Measurements from ENCODE around the gene GDF15. TPM values are rescaled to one million over a fixed set of nuclear protein-coding genes. Genes with fewer than 3 reads are reported as not detected.

Gene GDF15
- 50.7 and 51.2 TPM in 2 replicates for total RNA-seq

GRCh38 chr19:18385675-18386542 is at the start of gene GDF15:
Gene GDF15, plus strand, starts transcription at chr19:18386158. Its CDS starts 32 bp downstream, at chr19:18386190.

GRCh38 chr19:18340190-18340989 is 45.6 kb upstream of the GDF15 start, which contains the start of gene PGPEP1:
Gene PGPEP1, plus strand, starts transcription at chr19:18340598. Its CDS starts 84 bp downstream, at chr19:18340682.

GRCh38 chr19:18397242-18398202 is 11.6 kb downstream of the GDF15 start, which contains the start of gene LRRC25:
Gene LRRC25, minus strand, starts transcription at chr19:18397622. Its CDS starts 659 bp downstream, at chr19:18396963.

GRCh38 chr19:18419195-18419698 is 33.3 kb downstream of the GDF15 start, which contains the start of gene SSBP4:
Gene SSBP4, plus strand, starts transcription at chr19:18419398. Its CDS starts 251 bp downstream, at chr19:18419649.

GRCh38 chr19:18437491-18438330 is 51.8 kb downstream of the GDF15 start, which contains the start of gene ISYNA1:
Gene ISYNA1, minus strand, starts transcription at chr19:18438133. Its CDS starts 154 bp downstream, at chr19:18437979.

Other genes starting within 250 kb of the GDF15 start
- gene PIK3R2, start 233.0 kb upstream of the GDF15 start, total RNA-seq, result 2.1 and 2.5 TPM in 2 replicates
- gene IFI30, start 212.3 kb upstream of the GDF15 start, total RNA-seq, result 4.5 and 9.5 TPM in 2 replicates
- gene MPV17L2, start 192.9 kb upstream of the GDF15 start, total RNA-seq, result 4.7 and 6.3 TPM in 2 replicates
- gene RAB3A, start 182.1 kb upstream of the GDF15 start, total RNA-seq, result 0.34 and 0.76 TPM in 2 replicates
- 0.09 TPM in 1 of 2 replicates, not detected in the other for gene PDE4C, start 159.7 kb upstream of the GDF15 start, total RNA-seq
- 0.09 and 0.22 TPM in 2 replicates for gene IQCN, start 111.7 kb upstream of the GDF15 start, total RNA-seq
- gene JUND, start 104.5 kb upstream of the GDF15 start, total RNA-seq, result 58.0 and 102 TPM in 2 replicates
- 88.9 and 94.1 TPM in 2 replicates for gene LSM4, start 63.1 kb upstream of the GDF15 start, total RNA-seq
- 19.6 and 21.7 TPM in 2 replicates for gene PGPEP1, start 45.6 kb upstream of the GDF15 start, total RNA-seq
- not detected in 2 replicates for gene LRRC25, start 11.5 kb downstream of the GDF15 start, total RNA-seq
- gene SSBP4, start 33.2 kb downstream of the GDF15 start, total RNA-seq, result 32.9 and 36.8 TPM in 2 replicates
- 45.5 and 46.1 TPM in 2 replicates for gene ISYNA1, start 52.0 kb downstream of the GDF15 start, total RNA-seq
- 10.5 and 11.3 TPM in 2 replicates for gene ELL, start 135.9 kb downstream of the GDF15 start, total RNA-seq
- gene FKBP8, start 157.4 kb downstream of the GDF15 start, total RNA-seq, result 147 and 170 TPM in 2 replicates
- gene KXD1, start 171.7 kb downstream of the GDF15 start, total RNA-seq, result 52.0 and 54.2 TPM in 2 replicates
- 811 and 1,032 TPM in 2 replicates for gene UBA52, start 185.7 kb downstream of the GDF15 start, total RNA-seq
- 43.6 and 45.5 TPM in 2 replicates for gene REX1BD, start 202.6 kb downstream of the GDF15 start, total RNA-seq
- gene CRLF1, start 220.6 kb downstream of the GDF15 start, total RNA-seq, result not detected in 2 replicates
- gene TMEM59L, start 226.7 kb downstream of the GDF15 start, total RNA-seq, result not detected in 2 replicates